GM18868 (cell line): ENCODE data around the gene TRPC1.
A peak's percentile ranks its signal among the peaks of the same experiment; 100 is the strongest.
"Not testable (repeated sequence)": the region's sequence is repeated elsewhere in the genome, so short reads cannot be mapped to it uniquely, and the experiment has no call there.

Source experiments
- ATAC-seq: cut with Tn5 transposase; IDR thresholded peaks from one replicate; pipeline ENCODE4 v1.9.1; 2021; ENCODE audit warnings: mild to moderate bottlenecking, moderate library complexity; ENCODE audit not compliant: unreplicated experiment

TRPC1 gene

GRCh38 chr3:142723968-142724681 lies at the start of gene TRPC1:
Gene TRPC1, plus strand, starts transcription at chr3:142724034. Its CDS starts 526 bp downstream, at chr3:142724560.
- ATAC-seq, result peak; percentile 95

- ATAC-seq, result no peak
These were observed 47.7 kb upstream of the TRPC1 start for GRCh38 chr3:142676151-142676550.

- ATAC-seq, result no peak
These were observed 43.1 kb upstream of the TRPC1 start for GRCh38 chr3:142680710-142681109.

GRCh38 chr3:142690613-142691012 lies 33.2 kb upstream of the TRPC1 start:
- no peak for ATAC-seq

- no peak for ATAC-seq
These were observed 32.3 kb upstream of the TRPC1 start for GRCh38 chr3:142691527-142691926.

GRCh38 chr3:142693136-142693853 lies 30.5 kb upstream of the TRPC1 start:
- no peak for ATAC-seq

- no peak for ATAC-seq
These were observed 29.6 kb upstream of the TRPC1 start for GRCh38 chr3:142694225-142694624.

GRCh38 chr3:142705198-142705597 lies 18.6 kb upstream of the TRPC1 start:
- no peak for ATAC-seq

- ATAC-seq, result no peak
These were observed 17.3 kb upstream of the TRPC1 start for GRCh38 chr3:142706321-142707127.

GRCh38 chr3:142709207-142709606 lies 14.6 kb upstream of the TRPC1 start:
- no peak for ATAC-seq

GRCh38 chr3:142714882-142715281 lies 9.0 kb upstream of the TRPC1 start:
- ATAC-seq, result not testable (repeated sequence)

GRCh38 chr3:142716102-142716501 lies 7.7 kb upstream of the TRPC1 start:
- ATAC-seq, result no peak

- ATAC-seq, result peak; percentile 21
These were observed 218 bp upstream of the TRPC1 start for GRCh38 chr3:142723665-142723967.

GRCh38 chr3:142724682-142725356 lies 985 bp downstream of the TRPC1 start:
- peak; percentile 8 for ATAC-seq

GRCh38 chr3:142725357-142725739 lies 1.5 kb downstream of the TRPC1 start:
- ATAC-seq, result no peak

GRCh38 chr3:142726017-142726416 lies 2.2 kb downstream of the TRPC1 start:
- no peak for ATAC-seq

- ATAC-seq, result no peak
These were observed 8.2 kb downstream of the TRPC1 start for GRCh38 chr3:142732066-142732465.

GRCh38 chr3:142734834-142735233 lies 11.0 kb downstream of the TRPC1 start:
- no peak for ATAC-seq

GRCh38 chr3:142735462-142735861 lies 11.6 kb downstream of the TRPC1 start:
- no peak for ATAC-seq

GRCh38 chr3:142738396-142738795 lies 14.6 kb downstream of the TRPC1 start:
- no peak for ATAC-seq

- no peak for ATAC-seq
These were observed 22.8 kb downstream of the TRPC1 start for GRCh38 chr3:142746646-142747045.
